Spleen (tissue), 11 donors: ENCODE data around the gene ARRDC3. TPM values are rescaled to one million over a fixed set of nuclear protein-coding genes. Genes with fewer than 3 reads are reported as not detected.

Source experiments
- DNase-seq: peaks from one replicate; pipeline ENCODE4 v3.0.0-alpha.2; 2020
- H3K27ac ChIP-seq, 8 donors: fragments of 200-600 bp; sonication (generic) in 7 of 8; 1 replicate in 4 of 8; 2 replicates in 4 of 8; pipeline versions ENCODE4 v1.5.0 to v1.8.0; 2016 to 2021; ENCODE audit warnings: inconsistent platforms in 4 of 8, mild to moderate bottlenecking in 4 of 8, moderate library complexity in 1 of 8
- H3K27me3 ChIP-seq, 7 donors: fragments of 200-600 bp; sonication (generic) in 6 of 7; replicated peaks in 1 of 7; 1 replicate in 4 of 7; 2 replicates in 3 of 7; pipeline versions ENCODE4 v1.5.0 to v1.8.0; 2016 to 2021; ENCODE audit warnings: inconsistent platforms in 3 of 7, mild to moderate bottlenecking in 1 of 7
- H3K36me3 ChIP-seq, 6 donors: fragments of 200-600 bp; sonication (generic) in 5 of 6; 1 replicate in 4 of 6; 2 replicates in 2 of 6; pipeline versions ENCODE4 v1.5.0 to v1.8.0; 2016 to 2021; ENCODE audit warnings: inconsistent platforms in 2 of 6
- H3K4me1 ChIP-seq, 6 donors: fragments of 200-600 bp; sonication (generic) in 5 of 6; 1 replicate in 3 of 6; 2 replicates in 3 of 6; pipeline versions ENCODE4 v1.5.0 to v1.8.0; 2016 to 2021; ENCODE audit warnings: inconsistent platforms in 3 of 6
- H3K4me3 ChIP-seq, 8 donors: fragments of 200-600 bp; sonication (generic) in 7 of 8; 1 replicate in 4 of 8; 2 replicates in 4 of 8; pipeline versions ENCODE4 v1.5.0 to v1.8.0; 2016 to 2021; ENCODE audit warnings: inconsistent platforms in 4 of 8, mild to moderate bottlenecking in 4 of 8, moderate library complexity in 2 of 8
- H3K9me3 ChIP-seq, 8 donors: fragments of 200-600 bp; sonication (generic) in 7 of 8; 1 replicate in 4 of 8; 2 replicates in 4 of 8; pipeline versions ENCODE4 v1.5.0 to v1.8.0; 2016 to 2021; ENCODE audit warnings: inconsistent platforms in 4 of 8
- POLR2A ChIP-seq, 3 donors: fragments of 450-650 bp; IDR thresholded peaks; one replicate each; pipeline ENCODE4 v1.5.1; 2017; ENCODE audit warnings: antibody characterized with exemption in 3 of 3, mild to moderate bottlenecking in 1 of 3
- POLR2AphosphoS5 ChIP-seq, 3 donors: sonication (generic); formaldehyde crosslinking; IDR thresholded peaks; one replicate each; pipeline ENCODE4 v1.5.1; 2017; ENCODE audit warnings: antibody characterized with exemption in 3 of 3
- WGBS, 5 donors: extraction: QIAGEN DNeasy Blood & Tissue Kit in 3 of 5; methylation state at CpG; one replicate each; pipeline versions ENCODE4 v1.1.5 to v1.1.7; 2013 to 2018; 5-methylcytosine and 5-hydroxymethylcytosine counted together
- intact Hi-C: fragments of 100-400 bp; cut with DNase I; formaldehyde crosslinking; loops from one replicate; pipeline ENCODE4 v1.15.0; 2023; ENCODE audit warnings: low total_unique reads
- polyA plus RNA-seq, 3 donors: library from polyadenylated mRNA; stranded (reverse); fragments of 200-250 nt; gene quantifications; one replicate each; pipeline ENCODE4 v1.2.1, GENCODE V29; 2013
- total RNA-seq, 7 donors: library from RNA; depleted of rRNA in 3 of 7; stranded (reverse); fragments of >200 nt in 3 of 7; fragmentation: NEBNext Ultra II Directional in 4 of 7; extraction: Animal tissue kit (Norgen Biotek cat#: 25700) in 4 of 7; gene quantifications; one replicate each; pipeline versions ENCODE4 v1.1.0 to v1.2.1, GENCODE V29; 2016 to 2021
- TF ChIP-seq, protein P1 (sequence below), 11 experiments: fragments of 200-600 bp in 7 of 11; fragments of 450-650 bp in 4 of 11; sonication (generic) in 4 of 11; IDR thresholded peaks in 8 of 11; conservative IDR thresholded peaks in 3 of 11; 1 replicate in 7 of 11; 2 replicates in 4 of 11; pipeline versions ENCODE4 v1.4.0 to v1.8.0; 2016 to 2021; ENCODE audit warnings: antibody characterized with exemption in 11 of 11, inconsistent platforms in 4 of 11, mild to moderate bottlenecking in 1 of 11
- donor health status: healthy with polysubstance abuse.
- donor health status: DM: no; HTN: no; CAD: no; lungs with moderate emphysema.
- donor health status: DM: no; HTN: no; CAD: no.
- donor health status: Bipolar disorder and iron deficiency.
- donor health status: healthy.
- donor health status: DM: no; HTN: no; CAD: no.
- donor health status: DM: yes; HTN: yes; CAD: no.

The ARRDC3 gene
- total and polyA plus RNA-seq, 10 donors, result 13.7 to 124 (median 41.2) TPM

DNA sequence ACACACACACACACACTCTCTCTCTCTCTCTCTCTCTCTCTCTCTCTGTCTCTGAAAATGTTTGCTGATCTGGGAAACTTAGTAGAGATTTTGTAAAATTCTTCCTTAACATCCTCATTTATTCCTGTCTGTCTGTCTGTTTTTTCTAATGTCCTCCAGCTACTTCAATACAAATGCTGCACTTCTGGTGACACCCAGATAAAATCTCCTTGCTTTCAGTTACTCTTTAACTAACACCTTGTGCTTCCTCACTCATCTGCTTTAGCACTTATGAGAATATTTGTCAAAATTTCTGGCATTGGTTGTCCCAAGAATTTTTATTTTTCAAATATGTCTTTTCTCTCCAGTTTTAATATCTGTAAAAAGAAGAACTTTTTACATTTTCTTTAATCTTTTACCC lies 35.0 kb upstream of the ARRDC3 start:
- intact Hi-C loops, result no loop called here

DNA sequence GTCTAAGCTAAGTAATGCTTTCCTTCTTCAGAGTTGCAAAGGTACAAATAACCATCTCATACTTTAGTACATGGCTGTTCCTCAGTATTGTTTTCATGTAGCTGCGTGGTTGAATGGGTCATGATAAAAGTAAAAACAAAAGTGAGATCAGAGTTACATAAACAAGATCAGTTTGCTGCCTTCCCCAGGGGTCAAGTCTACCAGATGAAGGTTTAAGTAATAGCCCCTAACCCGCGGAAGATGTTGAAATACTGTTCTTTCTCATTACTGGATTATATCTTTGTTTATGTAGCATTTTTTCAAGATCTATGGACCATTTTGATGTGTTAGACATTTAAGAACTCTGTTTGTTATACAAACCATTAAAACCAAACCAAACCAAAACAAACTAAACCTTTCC lies 34.1 kb upstream of the ARRDC3 start:
- H3K4me1 ChIP-seq, result peaks cover 0 to 7% (median 0%) of the 10 kb centered on the region in 6 donors
- no peaks in the 10 kb centered on the region for H3K36me3 ChIP-seq
- intact Hi-C loops, result no loop called here
- no peaks in the 10 kb centered on the region for H3K27me3 ChIP-seq
- H3K4me3 ChIP-seq, result no peak overlapping the region
- DNase-seq, result no peak
- no peak overlapping the region for H3K27ac ChIP-seq
- peaks cover 0 to 3% (median 0%) of the 10 kb centered on the region in 8 donors for H3K9me3 ChIP-seq
- 58 to 89% (median 75%) methylated on average over 3 of the region's 3 CpGs for WGBS, 5 donors
- TF ChIP-seq POLR2AphosphoS5 (IDR thresholded peaks at IDR 0.05), result no peak
- TF ChIP-seq, protein P1, sequence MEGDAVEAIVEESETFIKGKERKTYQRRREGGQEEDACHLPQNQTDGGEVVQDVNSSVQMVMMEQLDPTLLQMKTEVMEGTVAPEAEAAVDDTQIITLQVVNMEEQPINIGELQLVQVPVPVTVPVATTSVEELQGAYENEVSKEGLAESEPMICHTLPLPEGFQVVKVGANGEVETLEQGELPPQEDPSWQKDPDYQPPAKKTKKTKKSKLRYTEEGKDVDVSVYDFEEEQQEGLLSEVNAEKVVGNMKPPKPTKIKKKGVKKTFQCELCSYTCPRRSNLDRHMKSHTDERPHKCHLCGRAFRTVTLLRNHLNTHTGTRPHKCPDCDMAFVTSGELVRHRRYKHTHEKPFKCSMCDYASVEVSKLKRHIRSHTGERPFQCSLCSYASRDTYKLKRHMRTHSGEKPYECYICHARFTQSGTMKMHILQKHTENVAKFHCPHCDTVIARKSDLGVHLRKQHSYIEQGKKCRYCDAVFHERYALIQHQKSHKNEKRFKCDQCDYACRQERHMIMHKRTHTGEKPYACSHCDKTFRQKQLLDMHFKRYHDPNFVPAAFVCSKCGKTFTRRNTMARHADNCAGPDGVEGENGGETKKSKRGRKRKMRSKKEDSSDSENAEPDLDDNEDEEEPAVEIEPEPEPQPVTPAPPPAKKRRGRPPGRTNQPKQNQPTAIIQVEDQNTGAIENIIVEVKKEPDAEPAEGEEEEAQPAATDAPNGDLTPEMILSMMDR (IDR thresholded peaks at IDR 0.05 in 8 of 11, conservative IDR thresholded peaks at IDR 0.05 in 3 of 11), result no peak
- no peak for TF ChIP-seq POLR2A (IDR thresholded peaks at IDR 0.05)

More for the DNA sequence above, 35.0 kb upstream of the ARRDC3 start:
- H3K4me1 ChIP-seq, result peaks cover 0 to 7% (median 0%) of the 10 kb centered on the region in 6 donors
- H3K4me3 ChIP-seq, result no peak overlapping the region
- H3K9me3 ChIP-seq, result peaks cover 0 to 3% (median 0%) of the 10 kb centered on the region in 8 donors
- DNase-seq, result no peak
- H3K27me3 ChIP-seq, result no peaks in the 10 kb centered on the region
- H3K27ac ChIP-seq, result no peak overlapping the region
- TF ChIP-seq, protein P1 (IDR thresholded peaks at IDR 0.05 in 8 of 11, conservative IDR thresholded peaks at IDR 0.05 in 3 of 11), result no peak
- TF ChIP-seq POLR2A (IDR thresholded peaks at IDR 0.05) (no peak), POLR2AphosphoS5 (IDR thresholded peaks at IDR 0.05) (no peak)
- no peaks in the 10 kb centered on the region for H3K36me3 ChIP-seq

DNA sequence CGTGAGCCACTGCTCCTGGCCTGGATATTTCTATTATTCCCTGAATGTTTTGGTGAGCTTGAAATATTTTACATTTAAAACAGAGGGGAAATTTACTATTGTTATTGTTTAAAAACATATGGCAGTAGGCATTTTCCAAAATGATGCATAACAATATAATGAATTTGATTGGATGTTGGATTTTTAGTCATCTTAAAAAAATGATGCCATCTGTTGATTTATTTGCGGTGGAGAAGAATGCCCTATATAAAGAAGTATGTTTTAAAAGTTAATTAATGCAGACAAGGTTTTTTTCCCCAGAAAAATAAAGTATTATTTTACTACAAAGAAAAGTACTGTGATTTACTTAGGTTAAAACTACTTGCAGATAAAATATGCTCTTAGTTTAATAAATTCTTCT lies 33.4 kb upstream of the ARRDC3 start:
- intact Hi-C loops, result no loop called here
- Histone ChIP-seq H3K27me3 (no peaks in the 10 kb centered on the region), H3K9me3 (peaks cover 0 to 3% (median 0%) of the 10 kb centered on the region in 8 donors), H3K36me3 (no peaks in the 10 kb centered on the region), H3K27ac (no peak overlapping the region), H3K4me1 (peaks cover 0 to 7% (median 0%) of the 10 kb centered on the region in 6 donors), H3K4me3 (no peak overlapping the region)
- DNase-seq, result no peak
- TF ChIP-seq POLR2AphosphoS5 (IDR thresholded peaks at IDR 0.05) (no peak), POLR2A (IDR thresholded peaks at IDR 0.05) (no peak)
- TF ChIP-seq, protein P1 (IDR thresholded peaks at IDR 0.05 in 8 of 11, conservative IDR thresholded peaks at IDR 0.05 in 3 of 11), result no peak
- WGBS, 5 donors, result 91 to 96% (median 96%) methylated on average over 2 of the region's 2 CpGs

DNA sequence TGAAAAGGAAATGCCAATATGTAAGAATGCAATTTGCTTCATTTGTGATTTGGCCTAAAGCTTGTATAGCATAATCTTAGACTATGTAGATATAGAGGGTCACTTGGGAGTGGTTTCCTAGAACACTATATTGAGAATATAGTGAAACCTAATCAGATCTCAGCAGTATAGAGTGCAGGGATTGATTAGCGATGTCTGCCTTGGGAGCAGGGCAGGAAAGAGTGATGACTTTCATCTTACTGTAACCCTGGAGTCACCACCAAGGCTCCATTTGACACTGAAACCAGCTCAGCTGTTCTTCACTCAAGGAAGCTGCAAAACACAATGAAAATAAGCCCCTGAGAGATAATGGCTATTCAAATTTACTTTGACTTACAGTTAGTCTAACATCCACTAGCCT lies 26.2 kb upstream of the ARRDC3 start:
- Histone ChIP-seq H3K9me3 (no peaks in the 10 kb centered on the region), H3K4me1 (no peaks in the 10 kb centered on the region), H3K36me3 (no peaks in the 10 kb centered on the region), H3K27ac (no peak overlapping the region), H3K4me3 (no peak overlapping the region), H3K27me3 (no peaks in the 10 kb centered on the region)
- no peak for DNase-seq
- intact Hi-C loops, result no loop called here
- TF ChIP-seq POLR2AphosphoS5 (IDR thresholded peaks at IDR 0.05) (no peak), POLR2A (IDR thresholded peaks at IDR 0.05) (no peak)
- TF ChIP-seq, protein P1 (IDR thresholded peaks at IDR 0.05 in 8 of 11, conservative IDR thresholded peaks at IDR 0.05 in 3 of 11), result no peak
- 91 to 100% (median 96%) methylated on average over 1 of the region's 1 CpG for WGBS, 5 donors
